Bronchial epithelial cell (primary cell): ENCODE data around the gene CPNE8. TPM values are rescaled to one million over a fixed set of nuclear protein-coding genes. Genes with fewer than 3 reads are reported as not detected.

Experiments
- DNase-seq: peaks from one replicate; pipeline ENCODE4 v3.0.0-alpha.2; 2010; ENCODE audit warnings: low read depth
- FAIRE-seq: peaks from 2 replicates; lab custom pipeline; 2011; peaks lifted over from hg19 to GRCh38; lab: Jason Lieb, UNC
- H3K27me3 ChIP-seq: 2 replicates; pipeline ENCODE4 v1.5.1; 2011; ENCODE audit warnings: low read length; ENCODE audit not compliant: control insufficient read depth, insufficient read depth
- H3K36me3 ChIP-seq: 2 replicates; pipeline ENCODE4 v1.5.1; 2011; ENCODE audit warnings: low read length; ENCODE audit not compliant: control insufficient read depth, insufficient read depth
- H3K4me3 ChIP-seq: 2 replicates; pipeline ENCODE4 v1.5.1; 2011; ENCODE audit warnings: mild to moderate bottlenecking, low read depth, low read length, control low read depth
- CTCF ChIP-seq: IDR thresholded peaks from 2 replicates; pipeline ENCODE4 v1.5.1; 2011; ENCODE audit warnings: mild to moderate bottlenecking, moderate library complexity, low read length, control low read depth, inconsistent platforms; ENCODE audit not compliant: insufficient read depth, severe bottlenecking
- total RNA-seq: library from RNA; depleted of rRNA; stranded (reverse); fragments of >200 nt; gene quantifications from 2 replicates; pipeline ENCODE4 v1.2.1, GENCODE V29; 2014

Gene CPNE8
- total RNA-seq, 1 donor from 2014 or later, result 7.1 TPM

DNA sequence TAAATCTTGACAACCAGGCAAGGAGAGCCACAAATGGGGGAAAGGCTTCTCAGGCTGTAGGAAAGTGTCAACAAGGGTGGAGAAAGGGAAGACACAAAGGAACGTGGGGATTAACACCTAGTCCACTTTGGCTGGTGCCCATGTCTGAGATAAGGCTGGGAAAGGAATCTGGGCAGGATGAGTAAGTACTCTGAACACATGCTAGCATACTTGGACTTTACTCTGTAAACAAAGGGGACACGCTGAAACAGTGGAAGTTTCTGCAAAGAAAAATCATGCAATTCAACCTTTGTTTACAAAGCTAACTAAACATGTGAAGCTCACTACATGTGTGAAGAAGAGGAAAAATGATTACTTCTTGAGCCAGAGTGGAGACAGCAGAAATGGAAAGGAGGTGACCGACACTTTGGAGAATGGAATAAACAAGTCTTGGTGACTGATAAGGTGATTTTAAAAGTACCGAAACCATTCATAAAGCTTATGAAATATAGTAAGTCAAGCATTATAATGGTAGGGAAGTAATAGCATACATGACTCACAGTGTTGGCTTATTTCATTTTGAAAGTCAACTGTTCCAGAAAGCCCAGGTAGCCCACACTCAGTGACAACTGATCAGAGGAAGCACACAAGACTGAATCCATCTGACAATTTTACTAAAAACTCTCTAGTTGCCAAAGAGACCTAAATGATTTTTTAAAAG is 13.2 kb downstream of the CPNE8 start:
- no peak overlapping the region for H3K4me3 ChIP-seq
- DNase-seq (peak; percentile 89), FAIRE-seq (no peak)
- no peaks in the 10 kb centered on the region for H3K36me3 ChIP-seq
- no peak for TF ChIP-seq CTCF
- H3K27me3 ChIP-seq, result no peaks in the 10 kb centered on the region

- no peak for FAIRE-seq
- Histone ChIP-seq H3K27me3 (no peaks in the 10 kb centered on the region), H3K4me3 (no peak overlapping the region), H3K36me3 (no peaks in the 10 kb centered on the region)
- no peak for TF ChIP-seq CTCF
- DNase-seq, result peak; percentile 65
Observed at GRCh38 chr12:38890102-38890855, 15.1 kb downstream of the CPNE8 start.

DNA sequence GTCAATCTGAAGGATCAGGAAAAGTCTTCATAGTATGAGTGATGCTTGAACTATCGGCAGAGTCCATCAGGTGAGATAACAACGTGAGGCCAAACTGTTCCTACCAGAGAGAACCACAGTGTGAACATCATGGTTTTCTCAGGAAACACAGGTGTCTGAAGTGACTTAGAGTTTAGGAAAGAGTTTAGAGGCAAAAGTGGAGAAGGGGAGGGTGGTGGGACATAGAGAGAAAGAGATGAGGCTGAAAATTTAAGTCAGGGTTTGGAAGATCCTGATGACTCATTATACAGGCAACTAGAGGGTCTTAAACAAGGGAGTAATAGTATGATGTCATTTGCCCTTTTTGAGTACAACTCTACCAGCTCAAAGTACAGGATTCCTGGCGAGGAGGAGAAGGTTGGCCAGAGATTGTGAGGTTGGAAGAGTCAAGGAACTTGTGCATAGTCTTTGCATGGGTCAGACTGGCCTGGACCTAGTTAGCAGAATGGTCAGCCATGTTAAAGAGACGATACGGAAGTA is 16.0 kb downstream of the CPNE8 start:
- Histone ChIP-seq H3K4me3 (no peak overlapping the region), H3K27me3 (no peaks in the 10 kb centered on the region), H3K36me3 (no peaks in the 10 kb centered on the region)
- FAIRE-seq (no peak), DNase-seq (no peak)
- no peak for TF ChIP-seq CTCF

DNA sequence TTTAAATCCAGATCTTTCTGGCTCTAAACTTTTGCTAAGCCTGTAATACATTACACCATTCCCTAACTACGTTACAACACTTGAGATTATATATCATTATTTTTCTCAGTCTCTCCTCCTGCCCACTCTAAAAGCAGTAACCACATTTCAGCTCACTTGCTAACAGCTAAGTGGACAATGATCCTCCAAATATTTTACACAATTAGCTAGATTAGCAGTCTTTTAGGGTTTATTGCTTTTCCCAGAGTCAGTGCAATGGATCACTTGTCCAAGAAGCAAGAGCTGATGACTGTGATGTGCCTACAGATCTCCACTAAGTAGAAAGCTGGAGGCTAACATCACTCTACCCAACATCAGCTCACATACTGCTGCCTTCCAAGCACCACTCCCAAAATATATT is 17.6 kb downstream of the CPNE8 start:
- Histone ChIP-seq H3K36me3 (no peaks in the 10 kb centered on the region), H3K4me3 (no peak overlapping the region), H3K27me3 (no peaks in the 10 kb centered on the region)
- TF ChIP-seq CTCF, result no peak
- DNase-seq, result no peak
- FAIRE-seq, result no peak

DNA sequence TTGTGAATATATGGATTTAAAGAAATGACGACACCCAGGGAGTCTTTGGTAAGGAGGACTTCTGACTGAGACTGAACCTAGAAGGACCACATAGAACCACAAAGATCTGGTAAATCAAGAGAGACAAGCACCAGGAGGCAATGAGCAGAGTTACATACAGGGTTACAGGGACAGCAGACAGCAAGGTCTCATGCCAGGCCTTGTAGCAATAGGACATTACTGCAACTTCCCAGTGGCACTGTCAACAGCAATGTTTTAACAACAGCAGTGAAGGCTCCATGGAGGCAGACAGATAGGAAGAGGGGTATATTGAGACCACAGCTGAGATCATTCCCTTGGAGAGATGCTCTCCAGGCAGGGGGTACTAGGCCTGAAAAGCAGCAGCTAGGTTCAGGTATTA is 18.5 kb downstream of the CPNE8 start:
- Histone ChIP-seq H3K4me3 (no peak overlapping the region), H3K27me3 (no peaks in the 10 kb centered on the region), H3K36me3 (no peaks in the 10 kb centered on the region)
- no peak for DNase-seq
- TF ChIP-seq CTCF, result no peak
- peak; percentile 86 for FAIRE-seq
